ENCODE results near the gene CEP128. TPM values are rescaled to one million over a fixed set of nuclear protein-coding genes. Genes with fewer than 3 reads are reported as not detected.

The CEP128 gene
- total RNA-seq, 1 donor from 2014 or later, result 3.3 TPM

GRCh38 chr14:80942191-80942600, 658 bp upstream of the CEP128 start:
- Histone ChIP-seq H3K4me1 (peaks cover 0 to 4% of the 10 kb centered on the region in 2 donors), H3K27ac (peak overlapping the region in 1 of 2 donors; percentile 8), H3K36me3 (no peaks in the 10 kb centered on the region), H3K9me3 (no peaks in the 10 kb centered on the region), H3K4me3 (peak overlapping the region; percentile 58 to 74), H3K27me3 (no peaks in the 10 kb centered on the region)
- intact Hi-C loops (cut with DNase I), result loop anchor here (5.0 kb wide), 1 partner anchor 280 kb away; the partner anchor contains the start of gene GTF2A1
- TF ChIP-seq, protein P1, sequence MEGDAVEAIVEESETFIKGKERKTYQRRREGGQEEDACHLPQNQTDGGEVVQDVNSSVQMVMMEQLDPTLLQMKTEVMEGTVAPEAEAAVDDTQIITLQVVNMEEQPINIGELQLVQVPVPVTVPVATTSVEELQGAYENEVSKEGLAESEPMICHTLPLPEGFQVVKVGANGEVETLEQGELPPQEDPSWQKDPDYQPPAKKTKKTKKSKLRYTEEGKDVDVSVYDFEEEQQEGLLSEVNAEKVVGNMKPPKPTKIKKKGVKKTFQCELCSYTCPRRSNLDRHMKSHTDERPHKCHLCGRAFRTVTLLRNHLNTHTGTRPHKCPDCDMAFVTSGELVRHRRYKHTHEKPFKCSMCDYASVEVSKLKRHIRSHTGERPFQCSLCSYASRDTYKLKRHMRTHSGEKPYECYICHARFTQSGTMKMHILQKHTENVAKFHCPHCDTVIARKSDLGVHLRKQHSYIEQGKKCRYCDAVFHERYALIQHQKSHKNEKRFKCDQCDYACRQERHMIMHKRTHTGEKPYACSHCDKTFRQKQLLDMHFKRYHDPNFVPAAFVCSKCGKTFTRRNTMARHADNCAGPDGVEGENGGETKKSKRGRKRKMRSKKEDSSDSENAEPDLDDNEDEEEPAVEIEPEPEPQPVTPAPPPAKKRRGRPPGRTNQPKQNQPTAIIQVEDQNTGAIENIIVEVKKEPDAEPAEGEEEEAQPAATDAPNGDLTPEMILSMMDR (IDR thresholded peaks at IDR 0.05), result no peak
- DNase-seq (ENCODE audit: low spot score in 2 of 2), result no peak

GRCh38 chr14:80940146-80940545, 1.4 kb downstream of the CEP128 start:
- H3K27me3 ChIP-seq, result no peaks in the 10 kb centered on the region
- H3K36me3 ChIP-seq, result no peaks in the 10 kb centered on the region
- no peaks in the 10 kb centered on the region for H3K9me3 ChIP-seq
- H3K4me3 ChIP-seq, result no peak overlapping the region
- intact Hi-C loops (cut with DNase I), result loop anchor here (5.0 kb wide), 1 partner anchor 282 kb away; the partner anchor contains the start of gene GTF2A1
- TF ChIP-seq, protein P1 (IDR thresholded peaks at IDR 0.05), result no peak
- H3K27ac ChIP-seq, result no peak overlapping the region
- no peak for DNase-seq (ENCODE audit: low spot score in 2 of 2)
- H3K4me1 ChIP-seq, result peaks cover 0 to 4% of the 10 kb centered on the region in 2 donors

GRCh38 chr14:80933686-80934085, 7.9 kb downstream of the CEP128 start:
- no peaks in the 10 kb centered on the region for H3K36me3 ChIP-seq
- TF ChIP-seq, protein P1 (IDR thresholded peaks at IDR 0.05), result no peak
- no peaks in the 10 kb centered on the region for H3K9me3 ChIP-seq

DNA sequence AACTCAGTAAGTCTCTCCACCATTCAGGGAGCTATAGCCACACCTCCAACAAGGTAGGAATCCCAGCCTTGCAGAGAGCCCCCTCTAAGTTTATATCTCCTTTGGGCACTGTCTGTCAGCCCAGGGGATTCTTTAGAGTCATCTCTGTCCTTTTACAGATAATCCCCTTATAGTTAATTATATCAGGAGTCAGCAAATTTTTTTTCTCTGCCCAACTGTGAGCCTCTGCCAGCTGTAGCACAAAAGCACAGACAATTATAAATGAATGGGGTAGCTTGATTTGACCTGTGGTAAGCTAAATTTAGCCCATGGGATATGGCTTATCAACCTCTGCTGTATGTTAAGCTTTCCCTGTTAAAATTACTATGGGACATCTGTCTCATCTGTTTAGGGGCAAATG, 8.3 kb downstream of the CEP128 start:
- TF ChIP-seq, protein P1 (IDR thresholded peaks at IDR 0.05), result no peak
- Histone ChIP-seq H3K27me3 (no peaks in the 10 kb centered on the region), H3K9me3 (no peaks in the 10 kb centered on the region), H3K4me3 (no peak overlapping the region), H3K27ac (no peak overlapping the region), H3K4me1 (no peaks in the 10 kb centered on the region), H3K36me3 (no peaks in the 10 kb centered on the region)
- intact Hi-C loops (cut with DNase I), result no loop called here
- DNase-seq (ENCODE audit: low spot score in 2 of 2), result no peak

More at GRCh38 chr14:80933686-80934085, 7.9 kb downstream of the CEP128 start:
- Histone ChIP-seq H3K4me3 (no peak overlapping the region), H3K27me3 (no peaks in the 10 kb centered on the region), H3K27ac (no peak overlapping the region), H3K4me1 (no peaks in the 10 kb centered on the region)
- intact Hi-C loops (cut with DNase I), result no loop called here
- DNase-seq (ENCODE audit: low spot score in 2 of 2), result no peak

DNA sequence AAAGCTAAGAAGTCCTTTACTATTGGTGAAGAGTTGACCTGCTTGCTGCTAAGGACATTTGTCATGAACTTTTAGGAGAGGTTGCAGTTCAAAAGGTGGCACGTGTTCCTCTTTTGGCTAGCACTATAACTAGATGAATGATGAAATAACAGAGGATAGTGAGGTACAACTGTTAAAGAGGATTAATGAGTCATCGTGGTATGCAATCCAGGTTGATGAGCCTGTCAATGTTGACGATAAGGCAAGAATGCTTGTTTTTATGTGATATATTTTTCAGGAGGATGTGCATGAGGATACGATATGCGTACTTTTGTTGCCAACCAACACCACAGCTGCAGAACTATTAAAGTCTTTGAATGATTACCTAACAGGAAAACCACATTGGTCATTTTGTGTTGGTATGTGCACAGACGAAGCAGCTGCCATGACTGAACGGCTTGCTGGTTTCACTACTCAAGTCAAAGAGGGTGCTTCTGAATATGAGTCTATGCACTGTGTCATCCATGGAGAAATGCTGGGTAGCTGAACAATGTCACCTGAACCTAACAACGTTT, 10.6 kb downstream of the CEP128 start:
- H3K36me3 ChIP-seq, result no peaks in the 10 kb centered on the region
- intact Hi-C loops (cut with DNase I), result no loop called here
- H3K4me1 ChIP-seq, result no peaks in the 10 kb centered on the region
- H3K27ac ChIP-seq, result no peak overlapping the region
- no peak for DNase-seq (ENCODE audit: low spot score in 2 of 2)
- H3K9me3 ChIP-seq, result no peaks in the 10 kb centered on the region
- TF ChIP-seq, protein P1 (IDR thresholded peaks at IDR 0.05), result no peak
- no peaks in the 10 kb centered on the region for H3K27me3 ChIP-seq
- no peak overlapping the region for H3K4me3 ChIP-seq

Measured in ascending aorta (tissue), 2 donors.